Osteocyte (in vitro differentiated cells): ENCODE data around the gene NUP210L. TPM values are rescaled to one million over a fixed set of nuclear protein-coding genes. Genes with fewer than 3 reads are reported as not detected.

Source experiments
- DNase-seq: peaks from one replicate; pipeline ENCODE4 v3.0.0; 2021; ENCODE audit warnings: mixed read lengths; ENCODE audit not compliant: unreplicated experiment; ENCODE audit errors: extremely low spot score
- H3K27ac Mint-ChIP-seq: one replicate; pipeline ENCODE4 v1.8.0; 2021; ENCODE audit warnings: mild to moderate bottlenecking, mixed read lengths; ENCODE audit not compliant: unreplicated experiment
- H3K27me3 Mint-ChIP-seq: one replicate; pipeline ENCODE4 v1.8.0; 2021; ENCODE audit warnings: mixed read lengths; ENCODE audit not compliant: unreplicated experiment
- H3K36me3 Mint-ChIP-seq: one replicate; pipeline ENCODE4 v1.8.0; 2021; ENCODE audit warnings: mixed read lengths; ENCODE audit not compliant: unreplicated experiment
- H3K4me1 Mint-ChIP-seq: one replicate; pipeline ENCODE4 v1.8.0; 2021; ENCODE audit warnings: mixed read lengths; ENCODE audit not compliant: unreplicated experiment
- H3K4me3 Mint-ChIP-seq: one replicate; pipeline ENCODE4 v1.8.0; 2021; ENCODE audit warnings: mild to moderate bottlenecking, moderate library complexity, mixed read lengths; ENCODE audit not compliant: unreplicated experiment
- H3K9me3 Mint-ChIP-seq: one replicate; pipeline ENCODE4 v1.8.0; 2021; ENCODE audit warnings: mixed read lengths; ENCODE audit not compliant: unreplicated experiment
- CTCF ChIP-seq: fragments of 200-600 bp; sonication (generic); IDR thresholded peaks from 2 replicates; pipeline ENCODE4 v1.5.0; 2021; ENCODE audit warnings: antibody characterized with exemption, mild to moderate bottlenecking, moderate library complexity
- total RNA-seq: library from RNA; stranded (reverse); gene quantifications from 2 replicates; pipeline ENCODE4 v1.2.1, GENCODE V29; 2021

Gene NUP210L
- total RNA-seq, 1 donor from 2014 or later: not detected

DNA sequence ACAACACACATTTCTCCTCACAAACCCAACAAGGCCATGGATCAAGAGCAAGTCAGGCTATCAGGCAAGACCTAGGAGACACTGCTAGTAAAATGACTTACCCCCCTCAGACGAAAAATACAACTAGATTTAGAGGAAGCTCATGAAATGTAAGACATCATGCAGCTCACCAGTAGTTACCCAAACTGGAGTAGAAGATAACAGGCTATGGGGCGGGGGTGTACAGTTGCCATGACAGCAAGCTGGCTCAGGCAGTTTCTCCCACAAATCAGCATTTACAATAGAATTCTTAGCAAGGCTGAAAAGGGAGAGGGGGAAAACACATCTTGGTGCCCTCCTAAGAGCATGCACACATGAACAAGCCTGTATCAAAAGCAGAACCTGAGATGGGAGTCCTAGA, 23.1 kb upstream of the NUP210L start:
- Mint-ChIP-seq H3K9me3 (no peaks in the 10 kb centered on the region), H3K4me1 (peaks cover 57% of the 10 kb centered on the region), H3K4me3 (no peak overlapping the region), H3K36me3 (peaks cover 10% of the 10 kb centered on the region), H3K27ac (peak overlapping the region; percentile 58), H3K27me3 (no peaks in the 10 kb centered on the region)
- DNase-seq: no peak
- TF ChIP-seq CTCF: no peak

DNA sequence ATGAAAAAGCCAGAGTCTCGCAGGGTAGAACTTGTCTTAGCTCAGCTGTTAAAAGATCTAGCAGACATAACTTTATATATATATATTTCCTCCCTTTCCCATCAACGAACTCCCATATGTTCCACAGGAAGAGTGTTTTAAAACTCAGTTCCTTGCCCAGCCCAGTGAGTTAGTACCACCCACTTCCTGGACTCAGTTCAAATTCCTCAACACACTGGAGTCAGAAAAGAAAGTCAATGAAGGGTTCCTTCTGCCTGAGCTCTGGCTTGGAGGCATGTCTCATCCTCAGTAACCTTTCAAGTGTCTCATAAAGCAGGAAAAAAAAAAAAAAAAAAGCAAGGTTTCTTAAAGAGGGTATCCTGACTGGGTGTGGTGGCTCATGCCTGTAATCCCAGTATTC, 21.5 kb upstream of the NUP210L start:
- Mint-ChIP-seq H3K27ac (peak overlapping the region; percentile 75), H3K4me3 (no peak overlapping the region), H3K27me3 (no peaks in the 10 kb centered on the region), H3K9me3 (no peaks in the 10 kb centered on the region), H3K4me1 (peaks cover 50% of the 10 kb centered on the region), H3K36me3 (peaks cover 14% of the 10 kb centered on the region)
- DNase-seq: no peak
- no peak for TF ChIP-seq CTCF

- peaks cover 29% of the 10 kb centered on the region for H3K36me3 Mint-ChIP-seq
Measured at GRCh38 chr1:154174654-154175053, 19.8 kb upstream of the NUP210L start.

DNA sequence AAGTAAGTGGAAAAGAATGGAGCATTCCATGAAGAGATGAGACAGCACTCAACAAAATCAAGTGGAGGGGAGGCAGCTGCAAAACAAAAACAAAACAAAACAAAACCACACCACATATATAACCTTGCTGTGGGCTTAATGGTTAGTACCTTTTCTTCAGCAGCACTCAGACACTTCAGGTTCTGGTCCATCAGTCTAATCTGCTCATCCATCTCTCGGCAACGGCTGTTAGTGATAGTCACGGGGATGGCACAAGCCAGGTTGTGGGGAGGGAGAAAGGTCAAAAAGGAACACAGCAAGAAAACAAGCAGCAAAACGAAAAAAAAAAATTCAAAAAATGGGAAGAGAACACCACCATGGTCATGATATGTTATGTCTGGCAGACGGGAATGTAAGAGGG, 17.0 kb upstream of the NUP210L start:
- H3K4me3 Mint-ChIP-seq: no peak overlapping the region
- no peaks in the 10 kb centered on the region for H3K27me3 Mint-ChIP-seq
- peaks cover 10% of the 10 kb centered on the region for H3K4me1 Mint-ChIP-seq
- no peak for DNase-seq
- TF ChIP-seq CTCF: no peak
- H3K36me3 Mint-ChIP-seq: peaks cover 44% of the 10 kb centered on the region
- no peaks in the 10 kb centered on the region for H3K9me3 Mint-ChIP-seq
- H3K27ac Mint-ChIP-seq: no peak overlapping the region

More at GRCh38 chr1:154174654-154175053, 19.8 kb upstream of the NUP210L start:
- no peaks in the 10 kb centered on the region for H3K27me3 Mint-ChIP-seq
- TF ChIP-seq CTCF: no peak
- no peak overlapping the region for H3K4me3 Mint-ChIP-seq
- no peak for DNase-seq
- H3K4me1 Mint-ChIP-seq: peaks cover 36% of the 10 kb centered on the region
- H3K9me3 Mint-ChIP-seq: no peaks in the 10 kb centered on the region
- no peak overlapping the region for H3K27ac Mint-ChIP-seq

DNA sequence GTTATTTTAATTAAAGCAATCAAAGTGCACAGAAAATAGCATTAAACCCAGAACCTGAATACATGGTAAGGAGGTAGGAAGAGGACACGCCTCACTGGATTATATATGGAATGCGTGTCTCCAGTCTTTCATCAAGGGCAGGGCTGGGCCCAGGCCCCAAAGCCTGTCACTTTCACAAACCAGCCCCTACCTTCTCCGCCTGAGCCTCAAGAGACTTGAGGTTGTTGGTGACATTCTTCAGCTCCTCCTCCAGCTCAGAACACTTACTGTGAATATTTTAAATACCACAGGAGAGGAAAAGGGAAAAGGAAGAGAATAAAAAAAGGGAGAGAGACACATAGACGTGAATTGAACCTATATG, 16.3 kb upstream of the NUP210L start:
- TF ChIP-seq CTCF: no peak
- Mint-ChIP-seq H3K4me3 (no peak overlapping the region), H3K27ac (no peak overlapping the region), H3K4me1 (peaks cover 6% of the 10 kb centered on the region), H3K27me3 (no peaks in the 10 kb centered on the region), H3K36me3 (peaks cover 44% of the 10 kb centered on the region), H3K9me3 (no peaks in the 10 kb centered on the region)
- no peak for DNase-seq
